Left hindlimb (tissue), 1 donor: Measurements from ENCODE around the gene SLC26A1.

Experiments
- DNase-seq: peaks from one replicate; pipeline ENCODE4 v3.0.0-alpha.2; 2018

The SLC26A1 gene, protein sequence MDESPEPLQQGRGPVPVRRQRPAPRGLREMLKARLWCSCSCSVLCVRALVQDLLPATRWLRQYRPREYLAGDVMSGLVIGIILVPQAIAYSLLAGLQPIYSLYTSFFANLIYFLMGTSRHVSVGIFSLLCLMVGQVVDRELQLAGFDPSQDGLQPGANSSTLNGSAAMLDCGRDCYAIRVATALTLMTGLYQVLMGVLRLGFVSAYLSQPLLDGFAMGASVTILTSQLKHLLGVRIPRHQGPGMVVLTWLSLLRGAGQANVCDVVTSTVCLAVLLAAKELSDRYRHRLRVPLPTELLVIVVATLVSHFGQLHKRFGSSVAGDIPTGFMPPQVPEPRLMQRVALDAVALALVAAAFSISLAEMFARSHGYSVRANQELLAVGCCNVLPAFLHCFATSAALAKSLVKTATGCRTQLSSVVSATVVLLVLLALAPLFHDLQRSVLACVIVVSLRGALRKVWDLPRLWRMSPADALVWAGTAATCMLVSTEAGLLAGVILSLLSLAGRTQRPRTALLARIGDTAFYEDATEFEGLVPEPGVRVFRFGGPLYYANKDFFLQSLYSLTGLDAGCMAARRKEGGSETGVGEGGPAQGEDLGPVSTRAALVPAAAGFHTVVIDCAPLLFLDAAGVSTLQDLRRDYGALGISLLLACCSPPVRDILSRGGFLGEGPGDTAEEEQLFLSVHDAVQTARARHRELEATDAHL

DNA sequence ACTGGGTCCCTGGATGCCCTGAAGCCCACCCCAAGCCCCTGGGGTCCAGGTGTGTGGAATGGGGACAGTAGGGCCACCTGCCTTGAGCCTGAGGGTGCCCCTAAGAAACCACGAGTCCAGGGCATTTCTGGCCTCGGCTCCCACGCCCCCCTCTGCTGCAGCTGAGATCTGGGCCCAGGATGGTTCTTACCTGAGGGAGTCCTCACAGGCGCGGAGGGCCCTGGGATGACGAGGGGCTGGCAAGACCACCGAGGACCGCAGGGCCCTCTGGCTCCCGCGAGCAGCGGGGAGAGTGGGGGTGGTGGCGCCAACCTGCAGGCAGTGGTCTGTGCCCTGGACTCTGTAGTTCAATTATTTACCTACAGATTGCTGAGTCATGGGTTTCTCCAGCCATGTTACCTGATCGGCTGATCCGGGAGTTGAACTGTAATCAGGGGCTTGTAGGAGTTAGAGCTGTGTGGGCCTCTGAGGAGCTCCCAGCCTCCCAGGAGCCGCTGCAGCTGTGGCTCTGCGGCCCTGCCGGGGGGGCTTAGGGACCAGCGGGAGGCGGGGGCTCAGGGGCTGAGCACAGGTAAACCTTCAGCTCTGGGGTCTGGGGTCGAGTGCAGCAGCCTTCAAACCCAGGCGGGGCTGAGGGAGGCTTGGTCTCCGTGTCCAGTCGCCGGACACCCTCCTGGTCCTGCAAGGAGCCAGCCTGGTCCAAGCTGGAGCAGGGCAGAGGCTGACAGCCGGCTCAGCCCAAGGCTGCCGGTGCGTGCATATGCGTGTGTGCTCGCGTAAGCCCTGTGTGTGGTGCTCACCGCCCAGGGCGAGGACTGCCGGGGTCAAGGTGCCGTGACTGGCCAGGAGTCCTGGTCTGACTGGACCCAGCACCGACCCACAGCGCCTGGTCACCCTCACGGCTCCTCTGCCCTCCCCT is at the start of gene SLC26A1:
TSS of gene SLC26A1 (minus strand) at position 294 of the 919 bp plus-strand sequence. CDS start 1,701 bp downstream, outside the sequence.
- no peak for DNase-seq

DNA sequence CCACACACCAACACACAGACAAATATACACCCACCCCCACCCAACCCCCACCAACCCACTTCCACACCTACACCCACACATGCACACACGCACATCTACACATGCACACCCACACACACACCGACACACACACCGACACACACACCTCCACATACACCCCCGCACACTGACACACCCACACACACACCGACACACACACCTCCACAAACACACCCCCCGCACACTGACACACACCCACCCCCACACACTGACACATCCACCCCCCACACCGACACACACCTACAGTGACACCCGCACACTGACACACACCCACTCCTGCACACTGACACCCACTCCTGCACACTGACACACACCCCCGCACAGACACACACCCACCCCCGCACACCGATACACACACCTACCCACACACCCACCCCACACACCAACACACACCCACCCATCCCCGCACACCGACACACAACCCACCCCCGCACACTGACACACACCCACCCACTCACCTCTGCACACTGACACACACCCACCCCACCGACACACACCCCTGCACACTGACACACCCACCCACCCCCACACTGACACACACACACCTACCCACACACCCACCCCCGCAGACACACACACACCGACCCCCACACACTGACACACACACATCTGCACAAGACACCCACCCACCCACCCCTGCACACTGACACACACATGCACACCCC is 49.3 kb upstream of the SLC26A1 start:
- DNase-seq: no peak

DNA sequence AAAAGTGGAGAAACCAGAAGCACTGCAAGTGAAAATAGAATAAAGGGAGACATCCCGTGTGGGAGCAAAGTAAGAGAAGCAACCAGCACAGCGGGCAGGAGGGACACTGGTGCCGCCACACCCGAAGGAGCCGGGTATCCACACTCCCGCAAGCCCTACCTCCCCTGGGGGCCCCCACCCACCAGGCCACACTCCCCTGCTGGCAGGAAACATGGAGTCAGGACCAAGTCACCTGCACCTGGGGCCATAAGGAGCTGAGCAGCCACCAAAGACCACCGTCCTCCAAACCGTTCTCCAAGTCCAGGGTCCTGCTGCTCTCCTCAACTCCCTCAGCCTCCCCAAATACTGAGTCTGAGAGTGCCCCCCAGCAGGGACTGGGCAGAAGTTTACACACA is 48.7 kb upstream of the SLC26A1 start:
- no peak for DNase-seq

DNA sequence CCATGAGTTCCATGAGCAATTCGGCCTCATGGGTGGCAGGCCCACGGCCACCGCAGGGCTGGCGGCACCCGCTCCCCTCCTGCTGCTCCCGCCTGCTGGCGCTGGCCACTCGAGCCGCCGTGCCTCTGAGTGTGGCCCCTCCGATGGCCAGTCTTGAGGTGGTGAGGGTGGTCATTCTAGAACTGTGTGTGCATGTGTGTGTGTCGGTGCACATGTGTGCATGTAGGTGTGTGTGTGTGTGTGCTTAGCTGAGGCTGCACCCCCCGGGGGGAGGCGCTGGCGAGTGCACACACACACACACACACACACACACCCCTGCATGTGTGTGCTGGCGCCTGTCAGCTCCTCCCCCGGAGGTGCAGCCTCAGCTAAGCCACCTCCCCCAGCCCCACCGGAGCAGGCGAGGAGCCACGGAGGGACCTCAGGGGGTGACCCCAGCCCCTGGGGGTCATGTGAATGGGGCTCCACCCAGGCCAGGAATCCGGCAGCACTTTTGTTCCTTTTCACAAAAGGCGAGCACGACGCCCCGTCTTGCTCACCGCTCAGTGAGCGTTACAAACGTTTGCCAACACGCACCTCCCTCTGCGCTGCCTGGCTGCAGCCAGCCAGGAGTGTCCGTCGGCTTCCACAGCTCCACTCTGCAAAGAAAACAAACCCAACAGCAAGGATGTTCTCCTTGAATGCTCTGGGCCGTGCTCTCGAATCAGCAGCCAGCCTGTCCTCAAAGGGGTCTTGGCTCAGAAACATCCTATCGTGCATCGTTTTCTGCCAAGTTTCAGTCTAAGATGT is 48.1 kb upstream of the SLC26A1 start:
- DNase-seq: peak; percentile 74

DNA sequence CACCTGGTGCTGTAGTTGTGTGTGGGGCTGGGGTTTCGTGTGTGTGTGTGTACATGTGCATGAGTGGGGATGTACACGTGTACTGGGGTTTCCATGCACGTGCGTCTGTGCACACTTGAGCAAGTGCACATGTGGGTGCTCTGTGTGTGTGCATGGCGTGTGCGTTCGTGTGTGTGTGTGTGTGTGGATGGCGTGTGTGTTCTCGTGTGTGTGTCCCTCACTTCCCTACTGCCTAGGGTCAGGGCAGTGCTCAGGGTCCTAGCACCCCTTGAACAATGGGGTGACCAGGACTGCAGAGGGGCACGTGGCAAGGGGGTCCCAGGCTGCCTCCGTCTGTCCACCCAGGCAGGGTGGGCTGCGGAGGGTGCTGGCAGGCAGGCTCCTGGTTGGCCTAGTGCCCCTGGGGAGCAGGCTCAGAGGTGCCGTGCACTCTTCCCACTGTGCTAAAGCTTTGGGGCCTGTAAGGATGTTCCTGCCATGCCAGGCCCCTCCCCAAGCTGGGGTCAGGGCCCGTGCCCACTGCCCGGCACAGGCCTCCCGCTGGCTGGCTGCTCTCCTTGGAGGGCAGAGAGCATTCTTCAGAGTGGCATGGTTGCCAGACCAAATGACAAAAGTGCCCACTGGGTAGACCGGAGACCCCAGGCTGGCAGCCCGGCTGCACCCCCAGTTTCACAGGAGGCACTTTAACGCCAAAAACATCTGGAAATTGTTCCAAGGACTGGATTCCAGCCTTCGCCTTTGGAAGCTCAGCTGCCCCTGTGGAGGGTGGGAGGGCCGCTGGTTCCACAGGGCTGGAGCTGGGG is 47.3 kb upstream of the SLC26A1 start:
- DNase-seq: no peak

DNA sequence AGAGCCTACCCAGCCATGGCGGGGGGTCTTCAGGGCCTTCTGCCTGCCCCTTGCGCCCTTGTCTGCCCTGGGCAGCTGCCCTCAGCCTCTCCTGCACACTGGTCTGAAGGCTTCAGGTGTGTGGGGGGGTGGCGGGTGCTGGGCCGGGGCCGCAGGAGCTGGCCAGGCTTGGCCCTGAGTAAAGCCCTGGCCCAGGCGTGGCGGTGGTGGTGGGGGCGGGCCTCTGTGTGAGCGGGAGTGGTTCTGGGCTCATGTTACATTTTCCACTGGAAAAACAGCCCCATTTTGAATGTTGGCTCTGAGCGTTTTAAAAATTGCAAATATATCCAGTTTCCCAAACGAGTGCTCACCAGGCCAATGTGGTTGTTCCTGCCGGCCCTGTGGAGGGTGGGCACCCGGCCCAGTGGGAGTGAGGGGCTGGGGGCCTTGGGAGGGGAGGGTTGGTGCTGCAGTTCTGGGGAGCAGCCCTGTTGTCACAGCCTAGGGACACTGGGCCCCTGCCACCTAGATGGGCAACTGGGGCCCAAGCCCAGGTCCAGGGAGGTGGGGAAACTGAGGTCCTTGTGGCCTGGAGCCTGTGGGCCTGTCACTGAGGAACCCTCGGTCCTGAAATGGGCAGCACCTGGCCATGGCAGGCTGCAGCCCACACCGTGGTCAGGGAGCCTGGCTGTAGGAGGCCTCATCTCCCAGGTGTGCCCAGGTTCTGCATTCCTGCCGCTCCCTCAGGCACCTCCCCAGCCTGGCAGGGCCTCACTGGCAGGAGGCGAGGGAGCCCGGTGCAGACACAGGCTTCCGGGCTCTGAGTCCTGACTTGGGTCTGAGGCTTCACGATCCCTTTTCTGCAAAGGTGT is 46.5 kb upstream of the SLC26A1 start:
- peak; percentile 88 for DNase-seq

DNA sequence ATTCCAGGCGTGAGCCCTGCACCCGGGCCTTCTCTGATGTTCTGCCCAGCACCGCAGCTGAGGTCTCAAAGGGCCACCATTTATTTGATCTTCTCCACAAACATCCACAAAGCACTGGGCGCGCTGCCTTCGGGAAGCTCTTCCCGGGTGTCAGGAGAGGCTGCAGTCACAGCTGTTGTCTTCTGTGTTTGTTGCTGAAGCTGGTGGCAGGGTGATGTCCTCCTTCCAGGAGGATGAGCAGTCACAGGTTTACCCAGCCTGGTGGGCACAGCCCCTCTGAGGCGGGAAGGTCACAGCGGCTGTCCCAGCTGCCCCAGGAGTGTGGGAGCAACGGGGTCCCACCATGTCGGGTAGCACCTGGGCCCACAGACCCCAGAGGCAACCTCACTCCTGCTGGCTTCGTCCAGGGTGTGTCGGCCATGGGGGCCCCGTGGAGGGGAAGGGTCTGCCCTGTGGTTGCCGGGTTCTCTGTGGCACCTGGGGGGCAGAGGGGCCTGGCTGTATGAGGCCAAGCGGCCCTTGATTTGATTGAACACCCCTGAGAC is 45.8 kb upstream of the SLC26A1 start:
- DNase-seq: no peak

DNA sequence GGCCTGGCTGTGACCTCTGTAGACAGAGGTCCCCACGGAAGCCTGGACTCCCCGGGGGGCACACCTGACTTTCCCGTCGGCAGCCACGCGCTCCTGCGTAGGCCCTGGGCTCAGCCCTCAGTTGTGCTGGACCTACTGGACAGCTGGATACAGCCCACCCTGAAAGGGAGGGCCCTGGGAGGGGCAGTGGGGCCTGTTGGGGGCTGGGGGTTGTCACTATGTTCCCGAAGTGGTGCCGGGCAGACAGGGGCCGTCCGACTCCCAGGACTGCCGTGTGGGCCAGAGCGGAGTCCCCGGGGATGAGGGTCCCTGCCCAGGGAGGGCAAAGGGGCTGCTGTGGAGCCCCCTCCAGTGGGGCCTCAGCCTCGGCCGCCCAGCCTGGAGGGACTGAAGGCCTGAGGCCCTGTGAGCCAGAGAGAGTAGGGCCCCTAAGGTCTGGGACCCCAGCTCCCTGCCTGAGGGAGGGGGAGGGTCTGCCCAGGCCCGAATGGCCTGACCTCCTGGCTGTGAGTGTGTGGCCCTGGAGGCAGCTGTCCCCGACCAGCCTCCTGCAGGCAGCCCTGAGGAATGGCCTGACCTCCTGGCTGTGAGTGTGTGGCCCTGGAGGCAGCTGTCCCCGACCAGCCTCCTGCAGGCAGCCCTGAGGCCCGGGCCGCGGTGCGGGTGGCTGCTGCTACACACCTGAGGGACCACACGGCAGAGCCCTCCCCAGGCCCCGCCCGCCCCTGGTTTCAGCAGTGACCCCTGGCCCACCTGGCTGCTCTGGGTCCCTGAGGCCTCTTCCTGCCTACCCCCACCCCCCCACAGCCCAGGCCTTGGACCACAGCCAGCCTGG is 44.0 kb upstream of the SLC26A1 start:
- DNase-seq: no peak

DNA sequence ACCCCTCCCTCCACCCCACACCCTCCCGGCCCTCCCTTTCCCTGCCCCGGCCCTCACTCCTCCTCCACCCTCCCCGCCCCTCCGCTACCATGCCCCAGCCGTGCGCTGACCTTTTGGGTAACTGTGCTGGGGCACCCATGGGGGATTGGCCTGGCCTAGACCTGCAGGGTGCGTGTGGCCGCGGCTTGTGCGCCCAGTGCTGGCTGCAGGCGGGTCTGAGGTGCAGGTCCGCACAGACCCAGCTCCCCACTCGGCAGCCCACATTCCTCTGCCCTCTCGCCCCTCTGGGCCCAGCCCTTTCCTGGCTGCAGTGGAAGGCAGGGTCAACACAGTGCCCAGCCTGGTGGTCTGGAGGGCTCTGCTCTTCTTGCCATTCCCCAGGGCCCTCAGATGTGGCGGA is 42.9 kb upstream of the SLC26A1 start:
- no peak for DNase-seq

DNA sequence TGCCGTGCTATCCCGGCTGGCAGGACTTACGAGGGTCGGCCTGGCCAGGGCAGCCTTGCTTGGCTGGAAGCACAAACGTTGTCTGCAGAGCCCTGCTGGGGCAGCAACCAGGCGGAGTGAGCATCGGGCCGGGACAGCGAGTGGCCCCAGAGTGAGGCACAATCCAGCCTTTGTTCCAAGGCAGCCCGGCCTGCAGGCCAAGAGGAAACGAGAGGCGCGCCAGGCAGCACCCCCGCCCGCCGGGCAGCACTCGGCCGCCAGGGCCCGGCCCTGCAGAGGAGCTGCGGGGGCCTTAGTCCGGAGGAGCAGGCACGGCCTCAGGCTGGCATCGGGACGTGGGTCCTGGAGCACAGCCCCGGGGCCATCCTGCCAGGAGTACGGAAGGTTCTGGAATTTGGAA is 42.3 kb upstream of the SLC26A1 start:
- DNase-seq: peak; percentile 87

DNA sequence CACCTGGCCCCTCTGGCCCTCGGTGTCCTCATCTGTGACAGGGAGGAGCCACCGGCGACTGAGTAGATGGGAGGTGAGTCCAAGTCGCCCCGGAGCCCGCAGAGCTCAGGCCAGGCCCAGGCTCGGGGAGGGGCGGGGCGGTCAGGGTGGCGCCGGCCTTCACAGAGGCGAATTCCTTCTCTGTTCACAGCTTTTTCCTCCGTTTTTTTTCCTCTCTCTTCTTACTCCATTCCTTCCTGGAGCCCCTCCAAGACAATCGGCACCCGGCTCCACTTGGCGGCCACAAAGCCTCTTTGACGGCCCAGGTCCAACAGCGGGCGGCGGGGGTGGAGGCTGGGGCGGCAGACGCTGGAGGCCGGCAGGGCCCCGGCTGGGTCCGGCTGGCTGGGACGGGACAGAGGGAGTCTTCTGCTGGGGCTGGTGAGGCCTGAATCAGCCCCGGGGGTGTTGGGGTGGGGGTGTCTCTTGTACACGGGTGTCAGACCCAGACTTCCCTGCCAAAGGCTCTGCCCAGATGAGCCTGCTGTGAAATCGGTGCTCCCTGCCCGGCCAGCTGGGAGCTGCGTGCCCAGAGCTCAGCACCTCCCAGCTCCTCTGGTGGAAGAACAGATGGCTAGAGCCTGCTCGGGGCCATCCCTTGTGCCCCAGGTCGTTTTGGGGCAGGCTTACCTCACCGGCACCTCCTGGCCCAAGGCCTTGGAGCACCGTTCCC is 40.8 kb upstream of the SLC26A1 start:
- DNase-seq: peak; percentile 91

DNA sequence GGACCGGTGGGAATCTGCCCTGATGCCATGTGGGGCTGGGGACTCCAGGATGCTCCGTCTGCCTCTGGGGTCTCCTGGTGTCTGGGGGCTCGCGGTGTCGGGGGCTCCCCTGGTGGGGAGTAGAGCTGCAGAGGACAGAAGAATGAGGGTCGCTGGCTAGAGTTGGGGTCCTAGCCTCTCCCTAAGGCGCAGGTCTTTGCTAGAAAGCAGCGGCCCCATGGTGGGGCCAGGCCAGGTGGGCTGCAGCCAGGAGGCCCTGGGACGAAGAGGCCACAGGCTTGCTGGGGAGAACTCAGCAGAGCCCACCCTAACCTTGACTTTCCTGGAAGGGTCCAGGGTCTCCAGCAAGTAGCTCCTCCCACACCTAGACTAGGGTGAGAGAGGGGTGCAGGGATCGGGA is 39.7 kb upstream of the SLC26A1 start:
- DNase-seq: no peak

DNA sequence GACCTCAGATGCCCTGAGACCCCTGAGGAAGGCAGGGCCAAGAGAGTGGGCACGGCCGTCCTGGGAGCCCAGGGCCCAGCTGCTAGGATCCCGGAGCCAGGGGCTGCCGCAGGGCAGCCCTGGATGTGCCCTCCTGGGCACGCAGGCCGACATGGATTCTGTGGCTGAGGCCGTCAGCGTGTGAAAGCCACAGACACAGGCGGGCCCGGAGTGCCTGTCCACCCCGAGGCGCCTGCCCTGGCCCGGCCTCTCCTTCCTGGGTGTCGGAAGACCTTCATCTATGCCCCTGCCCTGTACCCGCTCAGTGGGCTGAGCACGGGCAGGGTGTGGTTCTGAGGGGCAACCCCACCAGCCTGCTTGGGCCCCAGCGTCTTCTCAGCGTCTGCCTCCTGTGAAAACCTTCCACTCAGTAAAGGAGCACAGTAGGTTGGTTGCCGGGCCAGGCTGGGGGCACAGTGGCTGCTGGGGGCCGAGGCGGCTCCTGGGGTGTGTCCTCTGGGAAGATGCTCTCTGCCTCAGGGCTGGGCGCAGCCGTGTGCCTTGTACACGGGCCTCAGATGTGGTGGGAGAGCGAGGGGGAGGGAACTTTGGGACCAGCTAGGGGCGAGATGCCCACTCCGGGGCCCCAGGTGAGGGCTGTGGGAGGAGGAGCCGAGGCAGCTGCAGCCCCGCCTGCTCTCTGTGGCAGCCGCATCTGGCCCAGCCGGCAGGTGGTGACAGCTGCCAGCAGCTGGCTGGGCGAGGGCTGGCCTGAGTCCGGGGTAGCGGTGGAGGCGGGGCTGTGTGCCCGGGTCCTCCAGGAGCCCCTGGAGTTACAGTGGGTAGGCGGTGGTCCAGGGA is 39.0 kb upstream of the SLC26A1 start:
- DNase-seq: peak; percentile 70

DNA sequence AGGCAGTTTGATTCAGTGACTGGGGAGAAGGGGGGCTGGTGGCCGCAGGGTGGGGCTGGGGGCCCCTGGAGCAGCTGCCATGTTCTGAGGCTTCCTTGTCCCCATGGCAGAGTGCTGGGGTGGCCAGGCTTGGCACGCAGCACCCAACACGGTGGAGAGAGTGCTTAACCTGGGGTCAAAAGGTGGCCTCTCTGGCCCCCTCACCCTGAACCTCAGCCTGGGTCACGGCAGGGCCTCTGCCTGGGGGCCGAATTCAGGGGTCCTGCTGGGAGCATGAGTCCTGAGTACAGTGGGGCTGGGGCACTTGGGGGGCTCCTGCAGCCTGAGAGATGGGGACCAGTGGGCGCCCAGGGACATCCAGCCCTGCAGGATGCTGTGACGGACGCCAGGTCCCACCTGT is 38.1 kb upstream of the SLC26A1 start:
- DNase-seq: no peak

DNA sequence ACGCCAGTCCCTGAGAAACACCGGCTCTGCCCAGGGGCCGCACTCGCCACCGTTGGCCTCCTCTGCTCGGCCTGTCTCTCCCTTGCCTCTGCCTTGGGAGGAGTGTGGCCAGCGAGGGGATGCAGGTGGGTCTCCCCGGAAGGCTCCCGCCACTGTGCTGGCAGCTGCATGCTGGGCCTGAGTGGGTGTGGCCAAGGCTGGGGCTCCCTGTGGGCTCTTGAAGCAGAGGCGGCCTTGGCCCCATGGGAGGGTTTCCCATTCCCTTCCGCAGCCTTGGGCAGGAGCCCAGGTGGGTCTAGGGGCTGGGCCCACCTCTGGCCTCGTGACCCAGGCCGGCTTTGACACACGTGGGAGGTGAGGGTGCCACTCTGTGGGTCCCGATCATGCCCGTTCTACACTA is 37.4 kb upstream of the SLC26A1 start:
- DNase-seq: no peak

DNA sequence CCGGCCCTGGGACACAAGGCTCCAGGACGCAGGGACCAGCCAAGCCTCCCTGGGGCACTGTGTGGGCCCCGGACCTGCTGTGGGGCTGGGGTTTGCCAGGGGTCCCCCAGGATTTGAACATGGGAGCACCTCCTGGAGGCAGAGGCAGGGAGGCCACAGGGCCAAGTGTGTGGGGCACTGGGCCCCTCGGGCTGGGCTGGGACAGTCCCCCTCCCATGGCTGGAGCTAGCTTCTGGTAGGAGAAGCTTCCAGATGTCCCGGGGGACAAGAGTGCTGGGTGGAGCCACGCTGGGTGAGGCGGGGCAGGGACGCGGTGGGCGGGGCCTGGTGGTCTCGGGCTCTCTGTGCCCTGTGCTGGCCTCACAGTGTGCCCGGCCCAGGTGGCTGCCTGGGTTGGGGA is 36.8 kb upstream of the SLC26A1 start:
- no peak for DNase-seq

DNA sequence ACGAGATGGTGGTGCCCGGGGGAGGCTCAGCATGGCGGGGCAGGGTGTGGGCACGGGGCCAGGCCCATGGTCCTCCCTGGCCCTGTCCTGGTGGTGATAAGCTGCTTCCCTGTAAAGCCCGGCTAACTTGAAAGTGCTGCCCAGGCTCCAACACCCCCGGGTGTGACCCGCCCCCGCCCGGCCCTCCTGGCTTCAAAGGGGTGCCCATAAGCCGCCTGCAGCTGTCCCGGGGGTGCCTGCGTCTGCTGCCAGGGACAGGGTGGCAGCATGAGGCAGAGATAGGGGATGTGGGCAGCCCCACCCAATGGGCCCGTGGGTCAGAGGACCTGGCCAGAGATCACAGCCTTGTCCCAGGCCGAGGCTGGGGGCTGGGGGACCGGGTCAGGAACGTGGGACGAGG is 36.3 kb upstream of the SLC26A1 start:
- DNase-seq: no peak
